Sigmoid colon (tissue), 7 donors: ENCODE measurements around the gene LRRIQ4. TPM values are rescaled to one million over a fixed set of nuclear protein-coding genes. Genes with fewer than 3 reads are reported as not detected.

ENCODE experiments used
- DNase-seq: peaks from one replicate; pipeline ENCODE4 v3.0.0-alpha.2; 2019
- H3K27ac ChIP-seq, 4 donors: fragments of 200-600 bp; sonication (generic); one replicate each; pipeline ENCODE4 v1.5.1; 2016 to 2019; ENCODE audit warnings: mild to moderate bottlenecking in 1 of 4
- H3K27me3 ChIP-seq, 3 donors: fragments of 200-600 bp; sonication (generic); one replicate each; pipeline ENCODE4 v1.5.1; 2019; ENCODE audit warnings: mild to moderate bottlenecking in 1 of 3
- H3K36me3 ChIP-seq, 4 donors: fragments of 200-600 bp; sonication (generic); one replicate each; pipeline ENCODE4 v1.5.1; 2016 to 2019
- H3K4me1 ChIP-seq, 4 donors: fragments of 200-600 bp; sonication (generic); one replicate each; pipeline ENCODE4 v1.5.1; 2017 to 2019
- H3K4me3 ChIP-seq, 4 donors: fragments of 200-600 bp; sonication (generic); one replicate each; pipeline ENCODE4 v1.5.1; 2017 to 2019; ENCODE audit warnings: mild to moderate bottlenecking in 2 of 4, moderate library complexity in 1 of 4
- H3K9me3 ChIP-seq, 4 donors: fragments of 200-600 bp in 3 of 4; sonication (generic) in 3 of 4; one replicate each; pipeline versions ENCODE4 v1.5.1 to v1.6.1; 2013 to 2019
- EP300 ChIP-seq, 4 donors: sonication (generic); formaldehyde crosslinking; IDR thresholded peaks; one replicate each; pipeline ENCODE4 v1.6.1; 2017; ENCODE audit warnings: antibody characterized with exemption in 4 of 4
- POLR2A ChIP-seq, 2 donors: fragments of 450-650 bp; IDR thresholded peaks; one replicate each; pipeline ENCODE4 v1.6.1; 2016; ENCODE audit warnings: antibody characterized with exemption in 2 of 2, mild to moderate bottlenecking in 2 of 2, moderate library complexity in 2 of 2
- POLR2AphosphoS5 ChIP-seq, 4 donors: sonication (generic); formaldehyde crosslinking; IDR thresholded peaks; one replicate each; pipeline ENCODE4 v1.6.1; 2017; ENCODE audit warnings: antibody characterized with exemption in 4 of 4
- WGBS, 2 donors: extraction: QIAGEN DNeasy Blood & Tissue Kit; methylation state at CpG; one replicate each; pipeline ENCODE4 v1.1.7; 2013; 5-methylcytosine and 5-hydroxymethylcytosine counted together
- intact Hi-C: fragments of 100-400 bp; cut with DNase I; formaldehyde crosslinking; loops from one replicate; pipeline ENCODE4 v1.15.1; 2023
- polyA plus RNA-seq, 3 donors: library from polyadenylated mRNA; stranded (reverse); fragments of 200-250 nt; gene quantifications; one replicate each; pipeline ENCODE4 v1.2.3, GENCODE V29; 2013
- total RNA-seq, 4 donors: library from RNA; depleted of rRNA; stranded (reverse); fragments of >200 nt; gene quantifications; one replicate each; pipeline ENCODE4 v1.1.0, GENCODE V29; 2016
- TF ChIP-seq, protein P1 (sequence below), 4 experiments: fragments of 450-650 bp in 3 of 4; fragments of 200-600 bp in 1 of 4; IDR thresholded peaks; one replicate each; pipeline ENCODE4 v1.5.1; 2016 to 2019; ENCODE audit warnings: antibody characterized with exemption in 4 of 4, mild to moderate bottlenecking in 3 of 4, moderate library complexity in 2 of 4
- donor health status: healthy with polysubstance abuse.
- donor health status: Bipolar disorder and iron deficiency.
- donor health status: healthy.

The LRRIQ4 gene
- total and polyA plus RNA-seq, 7 donors: not detected

DNA sequence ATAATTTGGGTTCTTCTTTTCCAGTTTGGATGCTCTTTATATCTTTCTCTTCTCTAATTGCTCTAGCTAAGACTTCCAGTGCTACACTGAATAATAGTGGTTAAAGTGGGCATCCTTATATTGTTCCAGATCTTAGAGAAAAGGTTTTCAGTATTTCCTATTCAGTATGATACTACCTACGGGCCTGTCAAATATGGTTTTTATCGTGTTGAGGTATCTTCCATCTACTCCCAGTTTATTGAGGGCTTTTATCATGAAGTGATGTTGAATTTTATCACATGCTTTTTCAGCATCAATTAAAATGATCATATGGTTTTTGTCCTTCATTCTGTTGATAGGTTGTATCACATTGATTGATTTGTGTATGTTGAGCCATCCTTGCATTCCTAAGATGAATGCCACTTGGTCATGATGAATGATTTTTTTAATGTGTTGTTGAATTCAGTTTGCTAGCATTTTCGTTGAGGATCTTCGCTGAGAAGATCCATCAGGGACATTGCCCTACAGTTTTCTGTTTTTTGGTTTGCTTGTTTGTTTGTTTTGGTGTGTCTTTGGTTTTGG, 3.0 kb downstream of the LRRIQ4 start:
- intact Hi-C loops: no loop called here

DNA sequence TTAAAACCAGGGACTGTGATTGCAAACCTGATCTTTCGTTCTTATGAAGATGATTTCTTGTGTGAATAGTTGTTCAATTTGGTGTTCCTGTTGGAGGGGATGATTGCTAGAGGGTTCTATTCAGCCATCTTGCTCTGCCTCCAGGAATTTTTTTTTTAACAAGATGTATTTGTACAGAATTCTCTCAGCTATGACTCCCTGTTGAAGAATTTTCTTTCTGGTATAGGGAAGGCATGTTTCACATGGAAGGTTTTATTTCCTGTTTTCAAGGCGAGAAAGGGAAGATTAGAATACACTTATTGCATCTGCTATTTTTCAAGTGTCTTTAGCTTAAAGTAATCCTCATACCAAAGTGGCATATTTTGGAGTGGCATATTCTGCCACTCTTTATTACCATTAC, 5.6 kb downstream of the LRRIQ4 start:
- TF ChIP-seq EP300 (IDR thresholded peaks at IDR 0.05) (no peak), POLR2A (IDR thresholded peaks at IDR 0.05) (no peak), POLR2AphosphoS5 (IDR thresholded peaks at IDR 0.05) (no peak)
- TF ChIP-seq, protein P1, sequence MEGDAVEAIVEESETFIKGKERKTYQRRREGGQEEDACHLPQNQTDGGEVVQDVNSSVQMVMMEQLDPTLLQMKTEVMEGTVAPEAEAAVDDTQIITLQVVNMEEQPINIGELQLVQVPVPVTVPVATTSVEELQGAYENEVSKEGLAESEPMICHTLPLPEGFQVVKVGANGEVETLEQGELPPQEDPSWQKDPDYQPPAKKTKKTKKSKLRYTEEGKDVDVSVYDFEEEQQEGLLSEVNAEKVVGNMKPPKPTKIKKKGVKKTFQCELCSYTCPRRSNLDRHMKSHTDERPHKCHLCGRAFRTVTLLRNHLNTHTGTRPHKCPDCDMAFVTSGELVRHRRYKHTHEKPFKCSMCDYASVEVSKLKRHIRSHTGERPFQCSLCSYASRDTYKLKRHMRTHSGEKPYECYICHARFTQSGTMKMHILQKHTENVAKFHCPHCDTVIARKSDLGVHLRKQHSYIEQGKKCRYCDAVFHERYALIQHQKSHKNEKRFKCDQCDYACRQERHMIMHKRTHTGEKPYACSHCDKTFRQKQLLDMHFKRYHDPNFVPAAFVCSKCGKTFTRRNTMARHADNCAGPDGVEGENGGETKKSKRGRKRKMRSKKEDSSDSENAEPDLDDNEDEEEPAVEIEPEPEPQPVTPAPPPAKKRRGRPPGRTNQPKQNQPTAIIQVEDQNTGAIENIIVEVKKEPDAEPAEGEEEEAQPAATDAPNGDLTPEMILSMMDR (IDR thresholded peaks at IDR 0.05): no peak
- intact Hi-C loops: no loop called here
- peaks cover 0 to 6% (median 3%) of the 10 kb centered on the region in 4 donors for H3K4me1 ChIP-seq
- peaks cover 0 to 3% (median 0%) of the 10 kb centered on the region in 4 donors for H3K9me3 ChIP-seq
- no peaks in the 10 kb centered on the region for H3K27me3 ChIP-seq
- DNase-seq: no peak
- WGBS, 2 donors: 70 to 83% methylated on average over 2 of the region's 2 CpGs
- H3K4me3 ChIP-seq: no peak overlapping the region
- H3K27ac ChIP-seq: no peak overlapping the region
- no peaks in the 10 kb centered on the region for H3K36me3 ChIP-seq

More for the DNA sequence above, 3.0 kb downstream of the LRRIQ4 start:
- H3K4me1 ChIP-seq: peaks cover 0 to 24% (median 16%) of the 10 kb centered on the region in 4 donors
- DNase-seq: no peak
- 95% methylated on average over 4 of the region's 4 CpGs for WGBS, 2 donors
- no peaks in the 10 kb centered on the region for H3K27me3 ChIP-seq
- TF ChIP-seq, protein P1 (IDR thresholded peaks at IDR 0.05): no peak
- TF ChIP-seq POLR2AphosphoS5 (IDR thresholded peaks at IDR 0.05): no peak
- no peak overlapping the region for H3K4me3 ChIP-seq
- peaks cover 0 to 3% (median 0%) of the 10 kb centered on the region in 4 donors for H3K9me3 ChIP-seq
- H3K36me3 ChIP-seq: no peaks in the 10 kb centered on the region
- H3K27ac ChIP-seq: no peak overlapping the region

DNA sequence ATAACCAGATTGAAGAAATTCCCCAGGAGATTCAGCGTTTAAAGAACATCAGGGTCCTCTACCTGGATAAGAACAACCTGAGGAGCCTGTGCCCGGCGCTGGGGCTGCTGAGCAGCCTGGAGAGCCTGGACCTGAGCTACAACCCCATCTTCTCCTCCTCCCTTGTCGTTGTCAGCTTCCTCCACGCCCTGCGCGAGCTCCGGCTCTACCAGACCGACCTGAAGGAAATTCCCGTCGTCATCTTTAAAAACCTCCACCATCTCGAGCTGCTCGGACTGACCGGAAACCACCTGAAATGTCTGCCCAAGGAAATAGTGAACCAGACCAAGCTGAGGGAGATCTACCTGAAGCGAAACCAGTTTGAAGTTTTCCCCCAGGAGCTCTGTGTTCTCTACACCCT, 9.4 kb downstream of the LRRIQ4 start:
- WGBS, 2 donors: 89 to 95% methylated on average over 15 of the region's 15 CpGs
- TF ChIP-seq EP300 (IDR thresholded peaks at IDR 0.05) (no peak), POLR2A (IDR thresholded peaks at IDR 0.05) (no peak), POLR2AphosphoS5 (IDR thresholded peaks at IDR 0.05) (no peak)
- TF ChIP-seq, protein P1 (IDR thresholded peaks at IDR 0.05): no peak
- H3K4me1 ChIP-seq: no peaks in the 10 kb centered on the region

DNA sequence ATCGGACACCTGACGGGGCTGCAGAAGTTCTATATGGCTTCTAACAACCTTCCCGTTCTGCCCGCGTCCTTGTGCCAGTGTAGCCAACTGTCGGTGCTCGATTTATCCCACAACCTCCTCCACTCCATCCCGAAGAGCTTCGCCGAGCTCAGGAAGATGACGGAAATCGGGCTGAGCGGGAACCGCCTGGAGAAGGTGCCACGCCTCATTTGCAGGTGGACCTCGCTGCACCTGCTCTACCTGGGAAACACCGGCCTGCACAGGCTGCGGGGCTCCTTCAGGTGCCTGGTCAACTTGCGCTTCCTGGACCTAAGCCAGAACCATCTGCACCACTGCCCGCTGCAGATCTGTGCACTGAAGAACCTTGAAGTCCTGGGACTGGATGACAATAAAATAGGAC, 9.9 kb downstream of the LRRIQ4 start:
- 76 to 94% methylated on average over 20 of the region's 20 CpGs for WGBS, 2 donors
- Histone ChIP-seq H3K27ac (no peak overlapping the region), H3K4me1 (no peaks in the 10 kb centered on the region), H3K4me3 (no peak overlapping the region), H3K9me3 (no peaks in the 10 kb centered on the region), H3K36me3 (no peaks in the 10 kb centered on the region), H3K27me3 (no peaks in the 10 kb centered on the region)
- no peak for DNase-seq
- intact Hi-C loops: no loop called here
- no peak for TF ChIP-seq POLR2A (IDR thresholded peaks at IDR 0.05)
- no peak for TF ChIP-seq POLR2AphosphoS5 (IDR thresholded peaks at IDR 0.05)
- no peak for TF ChIP-seq EP300 (IDR thresholded peaks at IDR 0.05)
- TF ChIP-seq, protein P1 (IDR thresholded peaks at IDR 0.05): no peak

More for the DNA sequence above, 9.4 kb downstream of the LRRIQ4 start:
- Histone ChIP-seq H3K36me3 (no peaks in the 10 kb centered on the region), H3K4me3 (no peak overlapping the region), H3K9me3 (no peaks in the 10 kb centered on the region), H3K27ac (no peak overlapping the region), H3K27me3 (no peaks in the 10 kb centered on the region)
- no peak for DNase-seq
- intact Hi-C loops: no loop called here

DNA sequence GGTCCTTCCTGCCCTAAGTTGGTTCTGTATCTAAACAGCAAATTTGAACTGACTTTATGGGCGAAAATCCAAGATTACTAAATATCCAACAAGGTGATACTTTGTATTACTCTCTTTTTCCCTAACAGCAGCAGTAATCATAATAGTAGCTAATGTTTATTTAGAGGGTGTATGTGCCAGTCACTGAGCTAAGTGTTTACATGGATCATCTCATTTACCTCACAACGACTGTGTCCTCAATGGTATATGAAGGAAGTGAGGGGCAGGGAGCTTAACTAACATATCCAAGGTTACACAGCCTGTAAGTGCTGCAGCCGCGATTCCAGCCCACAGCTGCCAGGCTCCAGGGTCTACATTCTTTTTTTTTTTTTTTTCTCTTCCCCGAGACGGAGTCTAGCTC, 10.3 kb downstream of the LRRIQ4 start:
- WGBS, 2 donors: 34 to 72% methylated on average over 6 of the region's 6 CpGs
- H3K27ac ChIP-seq: no peak overlapping the region
- no peak for DNase-seq
- H3K27me3 ChIP-seq: no peaks in the 10 kb centered on the region
- no peak overlapping the region for H3K4me3 ChIP-seq
- intact Hi-C loops: no loop called here
- H3K4me1 ChIP-seq: no peaks in the 10 kb centered on the region
- no peak for TF ChIP-seq POLR2A (IDR thresholded peaks at IDR 0.05)
- no peak for TF ChIP-seq POLR2AphosphoS5 (IDR thresholded peaks at IDR 0.05)
- TF ChIP-seq, protein P1 (IDR thresholded peaks at IDR 0.05): no peak
- no peak for TF ChIP-seq EP300 (IDR thresholded peaks at IDR 0.05)
- H3K9me3 ChIP-seq: no peaks in the 10 kb centered on the region
- H3K36me3 ChIP-seq: no peaks in the 10 kb centered on the region
